Measurements from ENCODE around the gene SF3A2.

SF3A2 gene

DNA sequence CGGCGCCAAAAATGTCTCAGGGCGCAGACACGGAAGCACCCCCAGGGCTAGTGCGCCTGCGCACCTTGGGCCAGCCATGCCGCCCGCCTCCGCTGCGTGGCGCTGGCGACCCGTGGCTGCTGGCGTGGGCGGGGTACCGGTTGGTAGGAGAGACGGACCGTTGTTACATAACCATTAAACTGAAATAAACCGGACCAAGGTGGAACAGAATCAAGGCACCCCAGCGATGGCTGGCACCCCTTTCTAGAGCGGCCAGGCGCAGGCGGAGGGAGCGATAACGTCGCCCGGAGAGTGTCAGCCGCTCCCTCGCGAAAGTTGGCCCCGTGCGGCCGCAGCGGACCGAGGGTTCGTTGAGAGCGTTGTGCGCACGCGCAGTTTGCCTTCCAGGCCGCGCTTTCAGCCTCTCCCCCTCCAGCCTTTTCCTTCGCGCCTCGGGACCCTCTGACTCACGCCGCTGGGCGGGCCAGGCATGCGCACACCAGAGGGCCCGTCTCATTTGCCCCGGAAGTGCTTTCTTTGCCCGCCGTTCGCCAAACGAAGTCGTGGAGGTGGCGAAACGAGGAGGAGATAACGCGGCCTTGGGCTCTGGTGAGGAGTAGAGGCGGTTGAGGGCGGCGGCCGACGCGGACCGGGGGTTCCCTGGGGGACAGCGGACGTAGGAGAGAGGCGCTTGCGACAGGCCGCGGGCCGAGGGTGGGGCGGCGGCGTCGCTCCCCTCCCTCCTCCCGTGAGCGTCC lies at the start of gene SF3A2, which contains the start of gene PLEKHJ1:
SF3A2 (plus strand) TSS at position 511 of the 737 bp plus-strand sequence. CDS start 6,595 bp downstream, outside the sequence.
PLEKHJ1 (minus strand) TSS at position 16 of the 737 bp plus-strand sequence. CDS start 81 bp downstream, outside the sequence.
- peak; percentile 96 for TF ChIP-seq CTCF (IDR thresholded peaks at IDR 0.05; ENCODE audit: poor library complexity, severe bottlenecking)
- Histone ChIP-seq H3K27me3 (ENCODE audit: insufficient read depth, poor library complexity, severe bottlenecking) (no peaks in the 10 kb centered on the region), H3K4me3 (ENCODE audit: severe bottlenecking) (peak within 1 kb of the TSS; percentile 88), H3K9me3 (ENCODE audit: severe bottlenecking) (no peaks in the 10 kb centered on the region), H3K4me1 (ENCODE audit: insufficient read depth, poor library complexity, severe bottlenecking) (peaks cover 10% of the 10 kb centered on the region), H3K36me3 (ENCODE audit: low read depth) (peaks cover 48% of the 10 kb centered on the region), H3K27ac (ENCODE audit: poor library complexity, severe bottlenecking) (peak within 1 kb of the TSS; percentile 69)
- ATAC-seq (ENCODE audit: low read depth) (peak; percentile 68), DNase-seq (ENCODE audit: low spot score) (peak; percentile 94)

- Histone ChIP-seq H3K4me1 (ENCODE audit: insufficient read depth, poor library complexity, severe bottlenecking) (no peaks in the 10 kb centered on the region), H3K36me3 (ENCODE audit: low read depth) (peaks cover 35% of the 10 kb centered on the region), H3K27ac (ENCODE audit: poor library complexity, severe bottlenecking) (no peak overlapping the region), H3K4me3 (ENCODE audit: severe bottlenecking) (no peak overlapping the region), H3K27me3 (ENCODE audit: insufficient read depth, poor library complexity, severe bottlenecking) (no peaks in the 10 kb centered on the region), H3K9me3 (ENCODE audit: severe bottlenecking) (no peaks in the 10 kb centered on the region)
- DNase-seq (ENCODE audit: low spot score) (no peak), ATAC-seq (ENCODE audit: low read depth) (no peak)
- no peak for TF ChIP-seq CTCF (IDR thresholded peaks at IDR 0.05; ENCODE audit: poor library complexity, severe bottlenecking)
Measured at GRCh38 chr19:2187159-2187558, 49.5 kb upstream of the SF3A2 start.

- no peaks in the 10 kb centered on the region for H3K9me3 ChIP-seq (ENCODE audit: severe bottlenecking)
- H3K4me3 ChIP-seq (ENCODE audit: severe bottlenecking), result no peak overlapping the region
- no peak for TF ChIP-seq CTCF (IDR thresholded peaks at IDR 0.05; ENCODE audit: poor library complexity, severe bottlenecking)
- H3K4me1 ChIP-seq (ENCODE audit: insufficient read depth, poor library complexity, severe bottlenecking), result no peaks in the 10 kb centered on the region
- H3K27me3 ChIP-seq (ENCODE audit: insufficient read depth, poor library complexity, severe bottlenecking), result no peaks in the 10 kb centered on the region
- H3K27ac ChIP-seq (ENCODE audit: poor library complexity, severe bottlenecking), result no peak overlapping the region
- H3K36me3 ChIP-seq (ENCODE audit: low read depth), result peaks cover 34% of the 10 kb centered on the region
- DNase-seq (ENCODE audit: low spot score) (no peak), ATAC-seq (ENCODE audit: low read depth) (peak; percentile 14; the same call in 1 of the 3 replicates)
Measured at GRCh38 chr19:2188708-2189385, 47.8 kb upstream of the SF3A2 start.

DNA sequence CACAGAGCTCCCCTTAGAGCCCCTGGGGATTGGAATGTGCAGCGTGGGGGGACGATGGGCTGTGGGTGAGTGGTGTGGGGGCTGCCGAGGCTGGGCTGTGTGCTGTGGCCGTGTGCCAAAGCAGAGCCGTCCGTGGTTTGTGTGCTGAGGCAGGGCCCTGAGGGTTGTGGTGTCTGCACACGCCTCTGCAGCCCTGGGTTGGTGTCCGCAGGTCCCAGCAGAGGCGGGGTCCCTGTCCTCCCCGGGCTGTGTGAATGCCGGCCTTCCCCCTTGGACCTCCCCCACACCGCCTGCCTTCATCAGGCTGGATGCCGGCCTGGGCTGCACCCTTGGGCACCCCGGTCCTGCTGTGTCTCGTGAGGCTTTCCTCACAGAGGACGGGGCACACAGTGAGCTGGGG lies 46.7 kb upstream of the SF3A2 start:
- no peaks in the 10 kb centered on the region for H3K27me3 ChIP-seq (ENCODE audit: insufficient read depth, poor library complexity, severe bottlenecking)
- H3K27ac ChIP-seq (ENCODE audit: poor library complexity, severe bottlenecking), result no peak overlapping the region
- peaks cover 39% of the 10 kb centered on the region for H3K36me3 ChIP-seq (ENCODE audit: low read depth)
- no peak for TF ChIP-seq CTCF (IDR thresholded peaks at IDR 0.05; ENCODE audit: poor library complexity, severe bottlenecking)
- no peak for ATAC-seq (ENCODE audit: low read depth)
- H3K4me3 ChIP-seq (ENCODE audit: severe bottlenecking), result no peak overlapping the region
- no peak for DNase-seq (ENCODE audit: low spot score)
- no peaks in the 10 kb centered on the region for H3K9me3 ChIP-seq (ENCODE audit: severe bottlenecking)
- no peaks in the 10 kb centered on the region for H3K4me1 ChIP-seq (ENCODE audit: insufficient read depth, poor library complexity, severe bottlenecking)

Data from RWPE2 (cell line).